HepG2 (cell line): ENCODE measurements around the gene ABAT. TPM values are rescaled to one million over a fixed set of nuclear protein-coding genes. Genes with fewer than 3 reads are reported as not detected.

Source experiments
- BRF2 ChIP-seq: sonication (generic); formaldehyde crosslinking; IDR thresholded peaks from 2 replicates; pipeline ENCODE4 v1.8.1; 2022; ENCODE audit warnings: mild to moderate bottlenecking, missing genetic modification reagents
- CEBPG ChIP-seq: IDR thresholded peaks from 2 replicates; pipeline ENCODE4 v1.6.1; 2016
- FOXM1 ChIP-seq: sonication (generic); formaldehyde crosslinking; IDR thresholded peaks from 2 replicates; pipeline ENCODE4 v1.5.0; 2020; ENCODE audit warnings: missing genetic modification reagents
- GPBP1L1 ChIP-seq: sonication (generic); formaldehyde crosslinking; IDR thresholded peaks from 2 replicates; pipeline ENCODE4 v1.5.0; 2020; ENCODE audit warnings: mild to moderate bottlenecking, missing genetic modification reagents
- GTF2F1 ChIP-seq: fragments of 150-350 bp; IDR thresholded peaks from 2 replicates; pipeline ENCODE4 v1.6.1; 2014; ENCODE audit warnings: low read length
- HOXA7 ChIP-seq: sonication (generic); formaldehyde crosslinking; IDR thresholded peaks from 2 replicates; pipeline ENCODE4 v1.8.1; 2022; ENCODE audit warnings: mild to moderate bottlenecking, missing genetic modification reagents, moderate library complexity
- NCOA2 ChIP-seq: sonication (generic); formaldehyde crosslinking; IDR thresholded peaks from 2 replicates; pipeline ENCODE4 v1.8.0; 2022; ENCODE audit warnings: inconsistent platforms
- PRMT3 ChIP-seq: sonication (generic); formaldehyde crosslinking; IDR thresholded peaks from 2 replicates; pipeline ENCODE4 v1.8.1; 2022; ENCODE audit warnings: low read depth, mild to moderate bottlenecking, moderate library complexity, missing genetic modification reagents, borderline replicate concordance
- RCOR2 ChIP-seq: IDR thresholded peaks from 2 replicates; pipeline ENCODE4 v1.6.1; 2016; ENCODE audit warnings: missing biosample characterization, missing genetic modification reagents
- REXO4 ChIP-seq: sonication (generic); formaldehyde crosslinking; IDR thresholded peaks from 2 replicates; pipeline ENCODE4 v1.8.0; 2022; ENCODE audit warnings: missing genetic modification reagents, mild to moderate bottlenecking, borderline replicate concordance
- SMAD9 ChIP-seq: sonication (generic); formaldehyde crosslinking; IDR thresholded peaks from 2 replicates; pipeline ENCODE4 v1.5.1; 2020; ENCODE audit warnings: mild to moderate bottlenecking, missing genetic modification reagents
- ZBTB38 ChIP-seq: sonication (generic); formaldehyde crosslinking; IDR thresholded peaks from 2 replicates; pipeline ENCODE4 v1.5.1; 2020; ENCODE audit warnings: mild to moderate bottlenecking, missing genetic modification reagents
- ZFP36L2 ChIP-seq: sonication (generic); formaldehyde crosslinking; IDR thresholded peaks from 2 replicates; pipeline ENCODE4 v1.4.0; 2020; ENCODE audit warnings: missing genetic modification reagents
- ZNF362 ChIP-seq: sonication (generic); formaldehyde crosslinking; IDR thresholded peaks from 2 replicates; pipeline ENCODE4 v1.4.0; 2020; ENCODE audit warnings: missing genetic modification reagents, mild to moderate bottlenecking, borderline replicate concordance
- ZNF572 ChIP-seq: sonication (generic); formaldehyde crosslinking; IDR thresholded peaks from 2 replicates; pipeline ENCODE4 v1.5.1; 2020; ENCODE audit warnings: mild to moderate bottlenecking, missing genetic modification reagents
- polyA plus RNA-seq, 8 experiments: library from polyadenylated mRNA; depleted of rRNA in 3 of 8; stranded (reverse) in 7 of 8; unstranded in 1 of 8; fragments of >200 nt; fragmentation: Illumina TruSeq in 4 of 8; extraction: Trizol in 4 of 8; gene quantifications; 2 replicates each; pipeline versions ENCODE4 v1.2.1 to v1.2.3, GENCODE V29; 2011 to 2016; ENCODE audit warnings: low read depth in 4 of 8, missing spikeins in 1 of 8, mixed read lengths in 1 of 8; ENCODE audit not compliant: insufficient read depth in 1 of 8
- total RNA-seq, 5 experiments: library from RNA; depleted of rRNA; stranded (reverse); fragments of >200 nt; fragmentation: Illumina TruSeq; extraction: Trizol; gene quantifications; 2 replicates each; pipeline ENCODE4 v1.2.3, GENCODE V29; 2016; ENCODE audit warnings: low read depth in 1 of 5
- TF ChIP-seq, protein P1 (sequence below): sonication (generic); formaldehyde crosslinking; IDR thresholded peaks from 2 replicates; pipeline ENCODE4 v1.8.0; 2022; ENCODE audit warnings: low read depth, missing genetic modification reagents
- TF ChIP-seq, protein P2 (sequence below): sonication (generic); formaldehyde crosslinking; IDR thresholded peaks from 2 replicates; pipeline ENCODE4 v1.8.1; 2023; ENCODE audit warnings: mild to moderate bottlenecking, inconsistent platforms, moderate library complexity, missing genetic modification reagents, borderline replicate concordance
- TF ChIP-seq, protein P3 (sequence below): IDR thresholded peaks from 2 replicates; pipeline ENCODE4 v1.6.1; 2012; ENCODE audit warnings: low read length, improper control_type of control experiment
- TF ChIP-seq, protein P4 (sequence below): IDR thresholded peaks from 2 replicates; pipeline ENCODE4 v1.6.1; 2016; ENCODE audit warnings: missing compliant biosample characterization, missing genetic modification reagents, borderline replicate concordance

ABAT gene
- total and polyA plus RNA-seq, 2 of the 13 experiments (the other 11 are each of a cell fraction or from before 2014, with no cell fraction given) = 47.6 to 97.3 TPM

- TF ChIP-seq PRMT3 (CRISPR knock-in tag) = no peak
- TF ChIP-seq FOXM1 (CRISPR knock-in tag) = no peak
- no peak for TF ChIP-seq BRF2 (CRISPR knock-in tag)
- no peak for TF ChIP-seq ZFP36L2 (CRISPR knock-in tag)
- TF ChIP-seq, protein P1, sequence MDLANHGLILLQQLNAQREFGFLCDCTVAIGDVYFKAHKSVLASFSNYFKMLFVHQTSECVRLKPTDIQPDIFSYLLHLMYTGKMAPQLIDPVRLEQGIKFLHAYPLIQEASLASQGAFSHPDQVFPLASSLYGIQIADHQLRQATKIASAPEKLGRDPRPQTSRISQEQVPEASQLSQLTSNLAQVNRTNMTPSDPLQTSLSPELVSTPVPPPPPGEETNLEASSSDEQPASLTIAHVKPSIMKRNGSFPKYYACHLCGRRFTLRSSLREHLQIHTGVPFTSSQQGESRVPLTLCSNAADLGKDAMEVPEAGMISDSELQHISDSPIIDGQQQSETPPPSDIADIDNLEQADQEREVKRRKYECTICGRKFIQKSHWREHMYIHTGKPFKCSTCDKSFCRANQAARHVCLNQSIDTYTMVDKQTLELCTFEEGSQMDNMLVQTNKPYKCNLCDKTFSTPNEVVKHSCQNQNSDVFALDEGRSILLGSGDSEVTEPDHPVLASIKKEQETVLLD (CRISPR knock-in tag) = no peak
- no peak for TF ChIP-seq GTF2F1
- TF ChIP-seq RCOR2 (CRISPR knock-in tag) = peak; percentile 78
- TF ChIP-seq, protein P2, sequence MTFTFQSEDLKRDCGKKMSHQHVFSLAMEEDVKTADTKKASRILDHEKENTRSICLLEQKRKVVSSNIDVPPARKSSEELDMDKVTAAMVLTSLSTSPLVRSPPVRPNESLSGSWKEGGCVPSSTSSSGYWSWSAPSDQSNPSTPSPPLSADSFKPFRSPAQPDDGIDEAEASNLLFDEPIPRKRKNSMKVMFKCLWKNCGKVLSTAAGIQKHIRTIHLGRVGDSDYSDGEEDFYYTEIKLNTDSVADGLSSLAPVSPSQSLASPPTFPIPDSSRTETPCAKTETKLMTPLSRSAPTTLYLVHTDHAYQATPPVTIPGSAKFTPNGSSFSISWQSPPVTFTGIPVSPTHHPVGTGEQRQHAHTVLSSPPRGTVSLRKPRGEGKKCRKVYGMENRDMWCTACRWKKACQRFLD = no peak
- TF ChIP-seq, protein P3, sequence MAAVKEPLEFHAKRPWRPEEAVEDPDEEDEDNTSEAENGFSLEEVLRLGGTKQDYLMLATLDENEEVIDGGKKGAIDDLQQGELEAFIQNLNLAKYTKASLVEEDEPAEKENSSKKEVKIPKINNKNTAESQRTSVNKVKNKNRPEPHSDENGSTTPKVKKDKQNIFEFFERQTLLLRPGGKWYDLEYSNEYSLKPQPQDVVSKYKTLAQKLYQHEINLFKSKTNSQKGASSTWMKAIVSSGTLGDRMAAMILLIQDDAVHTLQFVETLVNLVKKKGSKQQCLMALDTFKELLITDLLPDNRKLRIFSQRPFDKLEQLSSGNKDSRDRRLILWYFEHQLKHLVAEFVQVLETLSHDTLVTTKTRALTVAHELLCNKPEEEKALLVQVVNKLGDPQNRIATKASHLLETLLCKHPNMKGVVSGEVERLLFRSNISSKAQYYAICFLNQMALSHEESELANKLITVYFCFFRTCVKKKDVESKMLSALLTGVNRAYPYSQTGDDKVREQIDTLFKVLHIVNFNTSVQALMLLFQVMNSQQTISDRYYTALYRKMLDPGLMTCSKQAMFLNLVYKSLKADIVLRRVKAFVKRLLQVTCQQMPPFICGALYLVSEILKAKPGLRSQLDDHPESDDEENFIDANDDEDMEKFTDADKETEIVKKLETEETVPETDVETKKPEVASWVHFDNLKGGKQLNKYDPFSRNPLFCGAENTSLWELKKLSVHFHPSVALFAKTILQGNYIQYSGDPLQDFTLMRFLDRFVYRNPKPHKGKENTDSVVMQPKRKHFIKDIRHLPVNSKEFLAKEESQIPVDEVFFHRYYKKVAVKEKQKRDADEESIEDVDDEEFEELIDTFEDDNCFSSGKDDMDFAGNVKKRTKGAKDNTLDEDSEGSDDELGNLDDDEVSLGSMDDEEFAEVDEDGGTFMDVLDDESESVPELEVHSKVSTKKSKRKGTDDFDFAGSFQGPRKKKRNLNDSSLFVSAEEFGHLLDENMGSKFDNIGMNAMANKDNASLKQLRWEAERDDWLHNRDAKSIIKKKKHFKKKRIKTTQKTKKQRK = no peak
- TF ChIP-seq NCOA2 (CRISPR knock-in tag) = no peak
- no peak for TF ChIP-seq GPBP1L1 (CRISPR knock-in tag)
- peak; percentile 61; the same call in 1 of the 2 replicates for TF ChIP-seq ZNF362 (CRISPR knock-in tag)
- TF ChIP-seq, protein P4, sequence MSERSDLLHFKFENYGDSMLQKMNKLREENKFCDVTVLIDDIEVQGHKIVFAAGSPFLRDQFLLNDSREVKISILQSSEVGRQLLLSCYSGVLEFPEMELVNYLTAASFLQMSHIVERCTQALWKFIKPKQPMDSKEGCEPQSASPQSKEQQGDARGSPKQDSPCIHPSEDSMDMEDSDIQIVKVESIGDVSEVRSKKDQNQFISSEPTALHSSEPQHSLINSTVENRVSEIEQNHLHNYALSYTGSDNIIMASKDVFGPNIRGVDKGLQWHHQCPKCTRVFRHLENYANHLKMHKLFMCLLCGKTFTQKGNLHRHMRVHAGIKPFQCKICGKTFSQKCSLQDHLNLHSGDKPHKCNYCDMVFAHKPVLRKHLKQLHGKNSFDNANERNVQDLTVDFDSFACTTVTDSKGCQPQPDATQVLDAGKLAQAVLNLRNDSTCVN (CRISPR knock-in tag) = no peak
- no peak for TF ChIP-seq SMAD9 (CRISPR knock-in tag)
- TF ChIP-seq REXO4 = no peak
- no peak for TF ChIP-seq ZBTB38 (CRISPR knock-in tag)
- peak; percentile 64 for TF ChIP-seq CEBPG (CRISPR knock-in tag)
- no peak for TF ChIP-seq HOXA7 (CRISPR knock-in tag)
- no peak for TF ChIP-seq ZNF572 (CRISPR knock-in tag)
These were observed 51.2 kb downstream of the ABAT start (continued) for GRCh38 chr16:8725513-8726178.
